Tibial artery (tissue), 4 donors: ENCODE data around the gene JCAD.

Experiments
- DNase-seq, 2 donors: peaks; one replicate each; pipeline ENCODE4 v3.0.0-alpha.2; 2019
- H3K27ac ChIP-seq, 2 donors: fragments of 200-600 bp; sonication (generic) in 1 of 2; 1 replicate in 1 of 2; 2 replicates in 1 of 2; pipeline ENCODE4 v1.5.1; 2018 to 2019; ENCODE audit warnings: mild to moderate bottlenecking in 1 of 2
- H3K27me3 ChIP-seq, 2 donors: fragments of 200-600 bp; sonication (generic) in 1 of 2; one replicate each; pipeline versions ENCODE4 v1.5.1 to v1.6.0; 2016 to 2019
- H3K36me3 ChIP-seq, 3 donors: fragments of 200-600 bp; sonication (generic) in 2 of 3; one replicate each; pipeline ENCODE4 v1.5.1; 2016 to 2019; ENCODE audit warnings: mild to moderate bottlenecking in 2 of 3
- H3K4me1 ChIP-seq, 4 donors: fragments of 200-600 bp; sonication (generic) in 2 of 4; 1 replicate in 3 of 4; 2 replicates in 1 of 4; pipeline ENCODE4 v1.5.1; 2016 to 2019
- H3K4me3 ChIP-seq, 2 donors: fragments of 200-600 bp; sonication (generic) in 1 of 2; 1 replicate in 1 of 2; 2 replicates in 1 of 2; pipeline ENCODE4 v1.5.1; 2018 to 2019; ENCODE audit warnings: mild to moderate bottlenecking in 2 of 2
- H3K9me3 ChIP-seq, 3 donors: fragments of 200-600 bp; sonication (generic) in 1 of 3; one replicate each; pipeline ENCODE4 v1.5.1; 2016 to 2019
- CTCF ChIP-seq, 2 experiments: fragments of 200-600 bp in 1 of 2; fragments of 450-650 bp in 1 of 2; IDR thresholded peaks; one replicate each; pipeline ENCODE4 v1.5.1; 2017 to 2019; ENCODE audit warnings: antibody characterized with exemption in 2 of 2, mild to moderate bottlenecking in 1 of 2, moderate library complexity in 1 of 2
- intact Hi-C: fragments of 100-400 bp; cut with DNase I; formaldehyde crosslinking; loops from one replicate; pipeline ENCODE4 v1.15.0; 2023; ENCODE audit warnings: low total_unique reads

Gene JCAD

GRCh38 chr10:30043476-30044270 is 15.7 kb downstream of the JCAD start:
- H3K4me1 ChIP-seq, result no peaks in the 10 kb centered on the region
- TF ChIP-seq CTCF (IDR thresholded peaks at IDR 0.05), result no peak
- intact Hi-C loops, result no loop called here

GRCh38 chr10:30042820-30043219 is 16.6 kb downstream of the JCAD start:
- H3K4me1 ChIP-seq, result peaks cover 0 to 6% (median 0%) of the 10 kb centered on the region in 4 donors
- no peak for TF ChIP-seq CTCF (IDR thresholded peaks at IDR 0.05)
- no peaks in the 10 kb centered on the region for H3K9me3 ChIP-seq
- no peak for DNase-seq
- H3K27ac ChIP-seq, result no peak overlapping the region
- intact Hi-C loops, result no loop called here
- peaks cover 0 to 38% (median 23%) of the 10 kb centered on the region in 3 donors for H3K36me3 ChIP-seq
- no peaks in the 10 kb centered on the region for H3K27me3 ChIP-seq
- no peak overlapping the region for H3K4me3 ChIP-seq

More at GRCh38 chr10:30043476-30044270, 15.7 kb downstream of the JCAD start:
- H3K36me3 ChIP-seq, result peaks cover 0 to 38% (median 25%) of the 10 kb centered on the region in 3 donors
- H3K27ac ChIP-seq, result no peak overlapping the region
- no peak overlapping the region for H3K4me3 ChIP-seq
- no peaks in the 10 kb centered on the region for H3K9me3 ChIP-seq
- no peak for DNase-seq
- H3K27me3 ChIP-seq, result no peaks in the 10 kb centered on the region

- no peak overlapping the region for H3K27ac ChIP-seq
- no peak for TF ChIP-seq CTCF (IDR thresholded peaks at IDR 0.05)
- intact Hi-C loops, result no loop called here
- H3K4me1 ChIP-seq, result peaks cover 0 to 14% (median 0%) of the 10 kb centered on the region in 4 donors
- no peaks in the 10 kb centered on the region for H3K9me3 ChIP-seq
- H3K4me3 ChIP-seq, result no peak overlapping the region
- no peaks in the 10 kb centered on the region for H3K27me3 ChIP-seq
- no peak for DNase-seq
- peaks cover 0 to 25% (median 10%) of the 10 kb centered on the region in 3 donors for H3K36me3 ChIP-seq
Measured at GRCh38 chr10:30041196-30042105, 17.9 kb downstream of the JCAD start.

- TF ChIP-seq CTCF (IDR thresholded peaks at IDR 0.05), result no peak
- DNase-seq, result no peak
- Histone ChIP-seq H3K27me3 (no peaks in the 10 kb centered on the region), H3K4me3 (no peak overlapping the region), H3K4me1 (peaks cover 0 to 14% (median 0%) of the 10 kb centered on the region in 4 donors), H3K9me3 (no peaks in the 10 kb centered on the region), H3K36me3 (peaks cover 0 to 17% (median 4%) of the 10 kb centered on the region in 3 donors), H3K27ac (no peak overlapping the region)
- intact Hi-C loops, result no loop called here
Measured at GRCh38 chr10:30040597-30040996, 18.8 kb downstream of the JCAD start.

GRCh38 chr10:30039988-30040387 is 19.4 kb downstream of the JCAD start:
- H3K27ac ChIP-seq, result no peak overlapping the region
- H3K36me3 ChIP-seq, result peaks cover 0 to 11% (median 4%) of the 10 kb centered on the region in 3 donors
- no peak for DNase-seq
- TF ChIP-seq CTCF (IDR thresholded peaks at IDR 0.05), result no peak
- H3K4me3 ChIP-seq, result no peak overlapping the region
- intact Hi-C loops, result no loop called here
- H3K27me3 ChIP-seq, result no peaks in the 10 kb centered on the region
- no peaks in the 10 kb centered on the region for H3K9me3 ChIP-seq
- peaks cover 0 to 14% (median 0%) of the 10 kb centered on the region in 4 donors for H3K4me1 ChIP-seq
